Superior temporal gyrus (tissue), 1 donor: ENCODE measurements around the gene PHTF1.
A peak's percentile ranks its signal among the peaks of the same experiment; 100 is the strongest.
"Not testable (repeated sequence)": the region's sequence is repeated elsewhere in the genome, so short reads cannot be mapped to it uniquely, and the experiment has no call there.

ENCODE experiments used
- DNase-seq: peaks from one replicate; pipeline ENCODE4 v3.0.0-alpha.2; 2016; ENCODE audit errors: extremely low spot score

The PHTF1 gene

DNA sequence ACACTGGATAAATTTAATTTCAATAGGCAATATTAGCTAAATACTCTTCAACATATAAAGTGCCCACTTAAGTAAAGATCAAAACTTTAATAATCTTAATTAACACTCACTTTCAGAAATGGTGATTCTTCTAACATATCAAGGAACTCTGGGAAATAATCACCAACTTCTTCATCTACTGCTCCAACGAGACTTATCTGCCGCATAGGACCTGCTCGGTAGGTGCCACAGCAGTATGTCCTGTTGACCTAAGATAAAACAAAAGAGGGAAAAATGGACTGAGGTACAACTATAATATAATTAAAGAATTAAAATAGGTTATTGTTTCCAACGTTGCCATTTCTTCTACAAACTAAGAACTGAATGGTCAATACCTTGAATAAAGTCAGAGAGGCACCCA lies 18.3 kb upstream of the PHTF1 start:
- DNase-seq = no peak

DNA sequence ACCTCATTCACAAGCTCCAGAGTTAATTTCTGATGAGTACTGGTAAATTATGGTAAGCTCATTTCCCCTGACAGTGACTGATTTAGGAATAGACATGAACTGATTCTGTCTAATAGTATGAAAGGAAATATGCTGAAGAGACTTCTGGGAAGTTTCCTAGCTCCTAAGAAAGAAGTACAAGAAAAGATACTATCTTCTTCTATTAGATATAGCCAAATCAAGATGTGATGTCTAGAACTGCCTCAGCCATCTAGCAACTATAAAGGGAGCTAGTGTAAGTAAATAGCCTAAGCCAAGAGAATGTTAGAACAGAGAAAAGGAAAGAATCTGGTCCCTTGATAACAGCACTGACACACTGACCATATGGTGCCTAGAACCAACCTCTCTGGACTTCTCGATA lies 10.7 kb upstream of the PHTF1 start:
- DNase-seq = no peak

DNA sequence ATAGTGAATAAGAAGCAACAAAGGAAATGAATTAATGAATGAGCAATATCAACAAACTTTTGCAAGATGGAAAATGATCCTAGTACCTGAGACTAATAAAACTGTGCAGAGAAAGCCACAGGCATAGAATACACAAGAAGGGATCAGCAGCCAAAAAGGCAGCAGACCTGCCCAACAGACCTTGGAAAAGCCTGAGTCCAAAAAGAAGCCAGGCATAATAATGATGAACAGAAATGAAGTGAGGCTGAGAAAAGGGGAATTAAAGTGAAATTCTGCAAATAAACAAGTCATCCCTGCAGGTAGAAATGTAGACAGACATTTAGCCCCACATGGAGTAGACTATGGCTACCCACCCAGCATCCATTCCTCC lies 10.3 kb upstream of the PHTF1 start:
- no peak for DNase-seq

DNA sequence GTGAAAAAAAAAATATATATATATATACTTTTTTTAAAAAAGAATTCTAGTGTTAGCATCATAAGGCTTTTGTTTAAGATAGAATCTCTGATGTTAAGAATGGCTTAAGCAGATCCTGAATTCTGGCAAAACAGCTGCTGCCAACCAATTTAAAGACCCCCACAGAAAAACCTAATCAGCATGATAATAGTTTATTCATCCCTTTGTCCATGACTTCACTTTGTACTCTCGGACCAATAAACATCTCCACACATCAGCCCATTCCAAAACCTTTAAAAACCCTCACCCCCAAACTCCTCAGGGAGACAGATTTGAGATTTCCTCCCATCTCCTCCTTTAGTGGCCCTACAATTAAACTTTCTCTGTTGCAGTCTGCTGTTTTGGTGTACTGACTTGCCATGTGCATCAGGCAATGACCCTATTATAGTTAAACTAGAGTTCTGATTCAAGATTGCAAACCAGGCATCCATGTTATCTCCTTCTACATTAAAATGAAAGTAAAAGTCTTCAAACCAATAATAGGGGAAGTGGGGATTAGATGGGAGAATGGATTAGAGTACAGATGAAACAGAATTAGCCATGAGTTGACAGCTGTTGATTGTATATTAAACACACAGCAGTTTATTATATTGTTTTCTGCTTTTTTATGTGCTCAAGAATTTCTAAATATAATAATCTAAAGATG lies 9.8 kb upstream of the PHTF1 start:
- no peak for DNase-seq

DNA sequence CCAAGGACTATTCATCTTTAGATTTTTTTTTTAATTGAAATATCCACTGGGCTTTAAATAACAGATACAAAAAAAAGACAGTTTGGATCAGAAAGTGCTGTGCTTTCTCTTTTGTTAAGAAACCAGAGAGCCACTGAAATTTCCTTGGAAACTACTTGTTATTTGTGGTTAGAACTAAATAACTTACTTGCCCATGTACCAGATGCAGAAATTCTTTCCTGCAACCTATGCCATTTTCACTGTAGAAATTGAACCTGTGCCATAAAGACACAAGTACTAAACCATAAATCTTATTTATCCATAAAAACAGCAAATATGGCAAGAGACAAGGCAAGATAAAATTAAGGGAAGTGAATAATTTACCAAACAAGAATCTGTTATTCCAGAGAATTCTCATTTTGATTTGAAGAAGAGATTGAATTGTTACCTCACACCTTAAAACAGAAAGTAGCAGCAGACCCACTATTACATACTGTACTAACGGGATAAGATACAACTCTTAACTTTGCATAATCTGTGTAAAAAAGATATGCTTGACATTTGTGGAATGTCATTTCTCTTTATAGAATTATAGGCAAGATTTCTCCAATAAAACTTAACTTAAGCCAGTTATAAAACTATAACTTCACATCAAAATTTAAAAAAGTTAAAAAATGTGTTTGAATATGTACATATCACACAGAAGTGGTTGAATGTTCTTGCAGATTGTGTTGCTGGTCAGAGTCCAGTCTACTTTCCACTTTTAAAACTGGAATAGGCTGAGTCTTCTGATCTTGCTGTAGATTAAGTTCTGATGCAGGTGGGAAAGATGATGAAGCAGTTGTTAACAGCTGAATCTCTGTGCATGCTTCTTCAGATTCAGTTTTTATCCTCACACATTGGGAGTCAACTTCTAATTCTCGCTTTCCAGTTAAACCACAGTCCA lies 6.3 kb upstream of the PHTF1 start:
- no peak for DNase-seq

DNA sequence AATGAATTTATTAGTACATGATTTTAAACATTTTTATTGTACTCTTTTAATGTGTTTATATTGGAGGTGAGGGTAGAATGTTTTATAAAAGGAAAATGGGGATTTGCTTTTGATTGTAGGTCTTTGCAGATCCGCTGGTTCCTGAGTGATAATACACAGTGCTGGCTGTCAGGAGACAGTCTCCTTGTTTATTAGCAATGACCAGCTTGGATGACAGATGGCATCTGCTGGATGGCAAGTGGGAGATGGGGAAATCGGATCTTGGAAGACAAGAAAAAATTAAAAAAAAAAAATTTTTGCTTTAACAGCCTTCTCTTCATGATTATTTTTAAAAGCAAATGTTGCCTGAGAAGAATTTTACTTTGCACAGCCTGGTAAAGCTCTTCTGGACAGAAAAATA lies 4.4 kb upstream of the PHTF1 start:
- DNase-seq = no peak

DNA sequence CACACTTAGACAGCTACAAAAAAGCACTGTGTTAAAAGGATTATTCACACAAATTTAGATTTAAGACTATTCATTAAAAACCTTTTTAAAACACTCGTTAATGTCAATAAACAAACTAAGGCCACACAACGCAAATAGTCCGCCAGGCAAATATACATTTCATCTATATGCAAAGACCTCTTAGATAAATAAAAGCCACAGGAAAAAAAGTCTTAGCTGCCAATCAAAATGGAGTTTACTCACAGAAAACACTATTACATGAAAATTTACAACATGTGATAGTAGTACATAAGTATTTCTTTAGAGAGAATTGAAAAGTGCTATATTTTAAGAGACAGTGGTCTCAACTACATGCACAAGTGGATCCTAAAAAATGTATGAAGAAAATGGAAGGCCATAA lies 2.7 kb upstream of the PHTF1 start:
- no peak for DNase-seq

DNA sequence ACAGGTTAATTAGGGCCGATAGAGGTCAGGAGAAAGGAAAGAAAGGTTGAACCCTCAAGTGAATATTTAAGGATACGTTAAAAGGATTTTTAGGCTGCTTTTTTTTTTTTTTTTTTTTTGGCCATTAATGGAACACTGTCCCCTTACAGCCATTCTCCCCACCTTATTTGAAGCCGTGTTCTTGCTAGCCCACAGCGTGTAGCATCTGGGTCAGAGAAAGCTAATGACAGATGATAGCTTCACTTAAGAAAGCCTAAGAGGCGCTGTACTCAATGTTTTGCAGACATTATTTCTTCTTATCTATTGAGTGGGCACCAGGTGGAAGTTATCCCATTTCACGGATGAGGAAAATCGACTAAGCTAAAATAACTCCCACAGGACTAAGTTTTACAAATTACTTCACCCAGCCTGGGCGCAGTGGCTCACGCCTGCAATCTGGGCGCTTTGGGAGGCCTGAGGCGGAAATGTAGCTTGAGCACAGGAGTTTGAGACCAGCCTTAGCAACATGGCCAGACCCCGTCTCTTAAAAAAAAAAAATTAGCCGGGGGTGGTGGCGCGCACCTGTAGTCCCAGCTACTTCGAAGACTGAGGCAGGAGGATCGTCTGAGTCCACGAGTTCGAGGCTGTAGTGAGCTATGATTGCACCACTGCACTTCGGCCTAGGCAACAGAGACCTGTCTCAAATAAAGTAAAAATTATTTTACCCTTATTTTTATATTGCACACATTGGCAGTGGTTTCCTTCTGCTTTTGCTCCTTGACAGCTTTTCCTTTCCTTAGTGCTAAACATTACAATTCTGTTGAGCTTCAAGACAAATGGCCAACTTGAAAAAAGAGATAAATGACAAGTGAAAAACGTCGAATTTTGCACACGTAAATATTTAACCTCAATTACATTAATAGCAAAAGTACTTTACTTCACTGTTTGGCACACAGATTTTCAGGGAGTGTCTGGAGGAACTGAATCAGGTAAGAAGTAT lies 1.1 kb upstream of the PHTF1 start:
- no peak for DNase-seq

DNA sequence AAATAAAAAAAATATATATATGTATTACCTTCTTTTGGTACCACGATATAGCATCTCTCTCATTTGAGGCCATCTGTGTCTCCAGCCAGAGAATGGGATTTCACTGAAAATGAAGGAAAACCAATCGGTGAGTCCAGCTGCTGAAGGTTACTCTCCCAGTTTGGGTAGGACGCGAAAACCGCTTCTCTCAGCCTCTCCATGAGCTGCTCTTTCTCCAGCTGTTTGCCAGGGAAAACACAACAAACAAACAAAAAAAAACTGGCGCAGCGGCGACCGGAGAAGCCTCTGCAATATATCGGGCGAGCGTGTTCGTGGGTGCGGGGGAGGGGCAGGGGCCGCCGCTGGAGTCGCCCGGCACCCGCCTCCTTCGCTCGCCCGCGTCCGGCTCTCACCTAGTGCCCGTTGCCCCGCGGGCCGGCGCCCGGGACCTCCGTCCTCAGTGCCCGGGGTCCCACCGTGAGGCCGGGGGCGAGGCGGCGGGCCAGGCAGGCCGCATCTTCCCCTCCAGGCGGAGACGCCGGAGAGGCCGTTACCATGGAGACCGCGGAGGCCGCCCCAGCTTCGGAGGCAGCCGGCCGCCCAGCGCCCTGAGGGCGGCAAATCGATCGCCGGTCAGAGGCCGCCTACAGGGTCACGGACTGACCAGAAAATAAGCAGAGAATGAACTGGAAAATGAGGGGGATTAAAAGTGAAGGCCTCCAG lies 504 bp downstream of the PHTF1 start:
- peak; percentile 53 for DNase-seq

DNA sequence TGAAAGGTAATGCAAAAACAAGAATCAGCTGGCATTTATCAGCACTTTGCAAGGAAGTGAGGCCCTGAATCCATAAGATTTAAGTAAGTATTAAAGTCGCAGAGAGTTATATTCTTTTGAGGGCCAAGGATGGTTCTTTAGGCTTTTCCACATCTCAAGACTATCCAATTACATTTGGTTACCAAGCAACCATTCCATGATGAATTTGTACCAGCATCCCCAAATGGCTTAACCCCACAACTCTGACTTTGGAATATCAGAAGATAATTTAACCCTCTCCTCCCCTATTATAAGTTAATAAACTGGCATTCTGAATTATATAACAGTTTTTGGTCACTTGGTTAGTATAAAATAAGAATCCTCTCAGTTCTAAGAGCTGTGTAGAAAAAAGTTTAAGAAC lies 2.8 kb downstream of the PHTF1 start:
- DNase-seq = no peak

DNA sequence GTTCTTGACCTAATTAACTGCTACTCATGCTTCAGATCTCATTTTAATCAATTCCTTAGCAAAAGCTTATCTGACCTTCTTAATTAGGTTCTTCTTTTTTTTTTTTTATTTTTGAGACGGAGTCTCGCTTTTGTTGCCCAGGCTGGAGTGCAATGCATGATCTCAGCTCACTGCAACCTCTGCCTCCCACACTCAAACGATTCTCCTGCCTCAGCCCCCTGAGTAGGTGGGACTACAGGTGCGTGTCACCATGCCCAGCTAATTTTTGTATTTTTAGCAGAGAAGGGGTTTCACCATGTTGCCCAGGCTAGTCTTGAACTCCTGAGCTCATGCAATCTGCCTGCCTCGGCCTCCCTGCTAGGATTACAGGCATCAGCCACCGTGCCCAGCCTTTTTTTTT lies 6.0 kb downstream of the PHTF1 start:
- not testable (repeated sequence) for DNase-seq

DNA sequence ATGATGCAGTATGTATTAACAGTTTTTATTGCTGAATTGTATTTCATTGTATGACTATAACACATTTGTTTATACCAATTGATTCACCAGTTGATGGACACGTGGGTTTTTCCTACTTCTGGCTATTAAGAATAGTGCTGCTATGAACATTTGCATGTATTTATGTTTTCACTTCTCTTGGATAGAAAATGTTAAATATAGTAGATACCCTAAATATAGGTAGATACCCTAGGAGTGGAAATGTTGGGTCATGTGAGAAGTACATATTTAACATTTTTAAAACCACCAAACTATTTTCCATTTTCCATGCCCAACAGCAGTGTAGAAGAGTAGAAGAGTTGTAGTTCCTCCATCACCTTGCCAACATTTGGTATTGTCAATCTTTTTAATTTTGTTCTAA lies 7.8 kb downstream of the PHTF1 start:
- no peak for DNase-seq

DNA sequence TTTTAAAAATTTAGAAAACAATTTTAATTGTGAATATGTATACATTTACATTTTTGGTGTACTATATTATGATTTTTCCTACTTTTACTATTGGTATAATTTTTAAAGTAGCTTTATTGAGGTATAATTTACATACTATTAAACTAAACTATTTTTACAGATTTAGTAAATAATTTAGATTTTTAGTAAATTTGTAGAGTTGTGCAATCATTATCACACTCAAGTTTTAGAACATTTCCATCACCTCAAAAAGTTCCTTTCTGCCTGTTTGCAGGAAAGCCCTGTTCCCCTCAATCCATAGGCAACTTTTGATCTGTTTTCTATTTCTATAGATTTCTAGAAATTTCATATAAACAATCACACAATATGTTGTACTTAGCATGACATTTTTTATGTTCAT lies 8.2 kb downstream of the PHTF1 start:
- DNase-seq = no peak

DNA sequence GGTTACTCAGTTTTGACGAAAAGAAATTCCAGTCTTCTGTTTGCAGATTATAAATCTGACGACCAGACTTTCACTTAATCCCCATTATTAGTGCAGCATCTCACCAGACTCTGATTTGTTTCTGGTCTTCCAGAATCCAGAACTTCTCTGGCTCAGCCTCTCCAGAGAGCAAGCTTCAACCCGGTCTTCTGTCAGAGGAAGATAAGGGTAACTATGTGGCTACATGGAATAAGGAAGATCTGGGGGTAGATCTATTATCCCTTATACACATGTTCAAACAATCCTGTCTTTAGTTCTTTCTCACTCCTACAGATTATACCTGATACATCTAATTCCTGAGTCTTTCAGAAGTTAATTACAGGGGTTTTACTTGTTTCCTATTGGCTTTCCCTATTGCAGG lies 9.9 kb downstream of the PHTF1 start:
- DNase-seq = no peak

DNA sequence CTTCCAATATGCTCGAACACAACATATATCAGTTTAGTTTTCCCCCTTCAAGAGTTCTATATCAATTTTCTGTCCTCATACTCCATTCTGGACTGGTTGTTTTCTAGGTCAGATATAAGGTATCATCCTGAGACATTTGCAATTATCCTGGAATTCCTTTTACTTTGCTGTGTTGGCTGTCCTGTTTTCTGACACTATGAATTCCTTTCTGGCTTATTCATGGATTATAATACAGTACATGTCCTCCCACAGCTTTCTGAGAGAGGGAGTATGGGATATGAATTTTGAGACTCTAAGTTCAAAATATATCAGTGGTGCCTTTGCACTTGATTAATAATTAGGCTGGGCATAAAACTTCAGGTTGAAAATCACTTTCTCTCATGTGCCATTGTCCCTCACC lies 11.9 kb downstream of the PHTF1 start:
- no peak for DNase-seq

DNA sequence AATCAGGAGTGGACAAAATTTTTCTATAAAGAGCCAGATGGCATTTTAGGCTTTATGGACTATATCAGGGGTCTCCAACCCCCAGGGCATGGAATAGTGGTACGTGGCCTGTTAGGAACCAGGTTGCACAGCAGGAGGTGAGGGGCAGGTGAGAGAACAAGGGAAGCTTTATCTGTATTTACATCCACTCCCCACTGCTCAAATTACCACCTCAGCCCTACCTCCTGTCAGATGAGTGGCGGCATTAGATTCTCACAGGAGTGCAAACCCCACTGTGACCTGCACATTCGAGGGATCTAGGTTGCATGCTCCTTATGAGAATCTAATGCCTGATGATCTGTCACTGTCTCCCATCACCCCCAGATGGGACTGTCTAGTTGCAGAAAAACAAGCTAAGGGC lies 13.9 kb downstream of the PHTF1 start:
- no peak for DNase-seq

DNA sequence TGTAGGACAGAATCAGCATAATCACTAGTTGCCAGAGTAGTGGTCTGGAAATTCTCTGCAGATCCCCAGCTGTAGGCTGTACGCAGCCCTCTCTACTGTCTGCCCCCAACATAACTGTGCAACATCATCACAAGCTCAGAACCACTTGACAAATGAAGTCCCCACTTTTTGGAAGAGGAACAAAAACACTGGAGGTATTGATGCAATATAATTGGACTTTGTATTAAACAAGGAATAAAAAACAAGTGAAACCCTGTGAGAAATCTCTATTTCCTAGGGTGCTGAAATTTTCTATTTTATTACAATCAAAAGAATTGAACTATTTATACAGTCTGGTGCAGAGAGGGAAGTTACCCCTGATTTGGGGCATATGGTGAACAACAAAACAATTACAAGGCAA lies 15.2 kb downstream of the PHTF1 start:
- no peak for DNase-seq

DNA sequence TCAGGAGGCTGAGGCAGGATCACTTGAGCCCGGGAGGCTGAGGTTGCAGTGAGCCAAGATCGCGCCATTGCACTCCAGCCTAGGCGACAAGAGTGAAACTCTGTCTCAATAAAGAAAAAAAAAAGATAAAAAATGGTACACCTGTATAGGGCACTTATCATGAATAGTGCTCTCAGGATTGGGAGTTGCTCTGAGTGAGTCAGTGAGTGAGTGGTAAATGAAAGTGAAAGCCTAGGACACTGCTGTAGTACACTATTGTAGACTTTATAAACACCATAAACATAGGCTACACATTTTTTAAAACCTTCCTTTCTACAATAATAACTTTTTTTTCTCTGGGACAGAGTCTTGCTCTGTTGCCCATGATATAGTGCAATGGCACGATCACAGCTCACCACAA lies 16.8 kb downstream of the PHTF1 start:
- DNase-seq = no peak

DNA sequence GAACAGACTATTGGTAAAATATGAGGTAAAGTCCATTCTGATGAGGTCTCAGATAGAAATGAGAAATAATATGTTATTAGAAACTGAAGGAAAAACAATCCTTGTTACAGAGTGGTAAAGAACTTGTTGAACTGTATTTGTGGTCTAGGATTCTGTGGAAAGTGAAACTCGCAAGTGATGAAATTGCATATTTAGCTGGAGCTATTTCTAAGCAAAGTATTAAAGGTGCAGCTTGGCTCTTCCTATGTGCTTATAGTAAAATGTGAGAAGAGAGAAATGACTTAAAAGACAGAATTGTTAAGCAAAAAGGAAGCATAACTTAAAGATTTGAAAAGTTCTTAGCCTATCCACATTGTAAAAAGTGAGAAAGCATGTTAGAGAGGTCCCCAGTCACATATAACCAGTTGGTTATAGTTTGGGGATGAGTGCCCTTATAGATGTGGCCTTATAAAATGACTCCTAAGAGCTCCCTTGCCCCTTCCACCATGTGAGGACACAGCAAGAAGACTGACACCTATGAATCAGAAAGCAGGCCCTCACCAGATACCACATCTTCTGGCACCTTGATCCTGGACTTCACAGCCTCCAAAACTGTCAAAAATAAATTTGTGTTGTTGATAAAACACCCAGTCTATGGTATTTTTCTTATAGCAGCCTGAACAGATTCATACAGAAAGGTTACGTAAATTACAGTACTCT lies 24.8 kb downstream of the PHTF1 start:
- DNase-seq = no peak

DNA sequence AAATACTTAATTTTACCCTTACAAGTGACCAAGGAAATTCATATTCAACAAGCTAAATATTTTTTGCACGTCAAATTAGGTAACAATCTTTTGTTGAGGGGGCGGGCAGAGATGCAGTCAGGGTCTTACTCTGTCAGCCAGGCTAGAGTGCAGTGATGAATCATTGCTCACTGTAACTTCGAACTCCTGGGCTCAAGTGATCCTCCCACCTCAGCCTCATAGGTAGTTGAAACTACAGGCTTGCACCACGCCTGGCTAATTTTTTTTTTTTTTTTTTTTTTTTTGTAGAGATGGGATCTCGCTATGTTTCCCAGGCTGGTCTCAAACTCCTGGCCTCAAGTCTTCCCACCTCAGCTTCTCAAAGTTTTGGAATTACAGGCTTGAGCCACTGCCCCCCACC lies 26.5 kb downstream of the PHTF1 start:
- DNase-seq = no peak

DNA sequence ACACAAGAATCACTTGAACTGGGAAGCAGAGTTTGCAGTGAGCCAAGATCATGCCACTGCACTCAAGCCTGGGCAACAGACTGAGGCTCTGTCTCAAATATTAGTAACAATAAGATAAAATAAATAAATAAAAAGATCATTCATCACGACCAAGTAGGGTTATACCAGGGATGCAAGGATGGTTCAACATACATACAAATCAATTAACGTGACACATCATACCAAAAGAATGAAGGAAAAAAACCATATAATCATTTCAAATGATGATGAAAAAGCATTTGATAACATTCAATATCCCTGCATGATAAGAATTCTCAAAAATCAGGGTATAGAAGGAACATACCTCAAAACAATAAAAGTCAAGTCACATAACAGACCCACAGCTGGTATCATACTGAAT lies 38.3 kb downstream of the PHTF1 start:
- no peak for DNase-seq
